Measurements from ENCODE around the gene GPR146. TPM values are rescaled to one million over a fixed set of nuclear protein-coding genes. Genes with fewer than 3 reads are reported as not detected.
A peak's percentile ranks its signal among the peaks of the same experiment; 100 is the strongest.

Gene GPR146
- total and polyA plus RNA-seq, 2 of the 8 experiments (the other 6 are each of a cell fraction or from before 2014, with no cell fraction given): 1.8 to 2.7 TPM

- peak overlapping the region; percentile 65; the same call in 1 of the 2 replicates for H4K8ac ChIP-seq (ENCODE audit: extremely low read depth, insufficient read depth, low read length)
- H3K56ac ChIP-seq (replicated peaks; ENCODE audit: insufficient read length, low read depth, low read length): no peak overlapping the region
- WGBS, 2 experiments (ENCODE audit: extremely low coverage in 1 of 2, insufficient coverage in 1 of 2, insufficient read length in 1 of 2, insufficient replicate concordance in 2 of 2, low coverage in 1 of 2, low lambda C conversion rate in 2 of 2, missing lambda C conversion rate in 1 of 2): 94% methylated on average over 13 of the region's 13 CpGs; no CpG with 5 or more reads in 1 of the 2 experiments
- H2BK12ac ChIP-seq (ENCODE audit: low read depth, low read length): no peak overlapping the region
- H3K27ac ChIP-seq (ENCODE audit: low read depth, low read length): no peak overlapping the region
- H2BK5ac ChIP-seq (ENCODE audit: low read depth, low read length): peak overlapping the region; percentile 56
- CTCF ChIA-PET (ENCODE audit: partially characterized antibody): interaction anchor here (0.5 to 1.9 kb wide), 4 partner anchors 10 to 159 kb away, joined by 3 to 4 read pairs (median 3); partner anchors contain the start of gene GPER1
- DNase-seq (ENCODE audit: low read depth in 1 of 2, low spot score in 2 of 2) (no peak), FAIRE-seq (no peak)
- no peak overlapping the region for H3K14ac ChIP-seq (ENCODE audit: insufficient read length)
- no peaks in the 10 kb centered on the region for H3K23me2 ChIP-seq (ENCODE audit: low read depth, low read length)
- no peak overlapping the region for H3K23ac ChIP-seq (ENCODE audit: insufficient read length)
- no peaks in the 10 kb centered on the region for H3K9me3 ChIP-seq (ENCODE audit: insufficient read depth in 2 of 2, low read depth in 1 of 2, low read length in 1 of 2)
- H3K4me3 ChIP-seq (ENCODE audit: extremely low read depth in 1 of 4, insufficient read depth in 2 of 4, low read depth in 3 of 4, low read length in 4 of 4): no peak overlapping the region
- no peak for TF ChIP-seq RFX5 (IDR thresholded peaks at IDR 0.05; ENCODE audit: borderline replicate concordance, low read depth, low read length)
- no peak for TF ChIP-seq CHD2 (IDR thresholded peaks at IDR 0.05; ENCODE audit: low read length)
- TF ChIP-seq SP4 (IDR thresholded peaks at IDR 0.05; ENCODE audit: low read length): no peak
- TF ChIP-seq ZNF274 (IDR thresholded peaks at IDR 0.05; ENCODE audit: borderline replicate concordance, extremely low read depth, low read length): no peak
- no peak for TF ChIP-seq POU5F1 (IDR thresholded peaks at IDR 0.05; ENCODE audit: low read depth, low read length)
- no peak for TF ChIP-seq CEBPB (IDR thresholded peaks at IDR 0.05; ENCODE audit: low read depth, low read length)
- TF ChIP-seq EZH2 (IDR thresholded peaks at IDR 0.05; ENCODE audit: low read depth, low read length, severe bottlenecking): no peak
- TF ChIP-seq NRF1 (IDR thresholded peaks at IDR 0.05; ENCODE audit: low read depth, low read length): no peak
- TF ChIP-seq SIX5 (IDR thresholded peaks at IDR 0.05; ENCODE audit: low read depth, low read length): no peak
- TF ChIP-seq CTBP2 (IDR thresholded peaks at IDR 0.05; ENCODE audit: borderline replicate concordance, insufficient read depth, insufficient read length, low read length): no peak
- TF ChIP-seq KDM4A (IDR thresholded peaks at IDR 0.05; ENCODE audit: low read depth, low read length, severe bottlenecking): no peak
- TF ChIP-seq EGR1 (IDR thresholded peaks at IDR 0.05; ENCODE audit: borderline replicate concordance, low read depth, low read length): no peak
- TF ChIP-seq SP2 (IDR thresholded peaks at IDR 0.05; ENCODE audit: low read length): no peak
- TF ChIP-seq CBX8 (IDR thresholded peaks at IDR 0.05; ENCODE audit: borderline replicate concordance, low read depth, low read length): no peak
- TF ChIP-seq HDAC6 (IDR thresholded peaks at IDR 0.05; ENCODE audit: low read depth, low read length): no peak
- H3K9ac ChIP-seq (replicated peaks in 1 of 4; ENCODE audit: extremely low read depth in 1 of 4, low read depth in 3 of 4, low read length in 3 of 4): no peak overlapping the region
- no peak overlapping the region for H2AFZ ChIP-seq (ENCODE audit: low read length)
- H3K4me1 ChIP-seq (replicated peaks in 1 of 4; ENCODE audit: control insufficient read depth in 3 of 4, insufficient read depth in 4 of 4, low read length in 3 of 4): no peaks in the 10 kb centered on the region; a peak in 1 of 7 replicates
- no peak overlapping the region for H2BK20ac ChIP-seq (ENCODE audit: low read length)
- H4K5ac ChIP-seq (ENCODE audit: insufficient read length, low read depth, low read length): no peak overlapping the region
- peaks cover 0 to 7% of the 10 kb centered on the region in 2 experiments; a peak in 1 of 4 replicates for H3K79me2 ChIP-seq (ENCODE audit: control insufficient read depth in 1 of 2, insufficient read depth in 2 of 2, low read length in 2 of 2)
- peaks cover 21% of the 10 kb centered on the region for H3K79me1 ChIP-seq (ENCODE audit: low read depth, low read length)
- H2BK120ac ChIP-seq (replicated peaks; ENCODE audit: low read depth, low read length): no peak overlapping the region
- POLR2A ChIA-PET (ENCODE audit: partially characterized antibody): interaction anchor here (1.4 kb wide), 1 partner anchor 8 kb away, joined by 5 read pairs; no protein-coding TSS in a partner anchor
- no peak overlapping the region for H3K18ac ChIP-seq (ENCODE audit: extremely low read depth, low read length)
- no peak overlapping the region for H4K91ac ChIP-seq (replicated peaks; ENCODE audit: insufficient read length, low read length)
- no peak overlapping the region for H2BK15ac ChIP-seq (ENCODE audit: low read length)
- peaks cover 0 to 2% (median 0%) of the 10 kb centered on the region in 4 experiments; a peak in 3 of 8 replicates for H3K36me3 ChIP-seq (ENCODE audit: control insufficient read depth in 2 of 4, insufficient read depth in 4 of 4, low read length in 3 of 4)
- H3K27me3 ChIP-seq (replicated peaks in 1 of 4; ENCODE audit: control insufficient read depth in 3 of 4, extremely low read depth in 1 of 4, insufficient read depth in 3 of 4, low read length in 3 of 4): no peaks in the 10 kb centered on the region
- no peak overlapping the region for H3K4ac ChIP-seq (replicated peaks; ENCODE audit: insufficient read length, low read depth, low read length)
- H2AK5ac ChIP-seq (ENCODE audit: low read depth, low read length): no peak overlapping the region
- H4K20me1 ChIP-seq (replicated peaks in 1 of 2; ENCODE audit: control insufficient read depth in 1 of 2, insufficient read depth in 2 of 2, low read length in 2 of 2): peaks cover 5 to 18% of the 10 kb centered on the region in 2 experiments
- H3K4me2 ChIP-seq (ENCODE audit: insufficient read depth in 1 of 2, low read depth in 2 of 2, low read length in 2 of 2): no peak overlapping the region
These were observed 52.8 kb downstream of the GPR146 start for GRCh38 chr7:1097120-1097504.

Measured in H1 (cell line).